DMS 273 treated with DMSO at 0.1 percent for 48 hours (cell line): ENCODE data around the gene DAPK3.
"Not testable (repeated sequence)": the region's sequence is repeated elsewhere in the genome, so short reads cannot be mapped to it uniquely, and the experiment has no call there.

Experiments used
- DNase-seq: peaks from one replicate; lab custom pipeline; 2025; lab: John Stamatoyannopoulos, UW

Gene DAPK3

GRCh38 chr19:3978145-3978544 is 7.2 kb upstream of the DAPK3 start:
- DNase-seq = no peak

GRCh38 chr19:3977242-3978143 is 6.6 kb upstream of the DAPK3 start:
- no peak for DNase-seq

- DNase-seq = no peak
Observed at GRCh38 chr19:3976495-3977241, 5.8 kb upstream of the DAPK3 start.

- DNase-seq = no peak
Observed at GRCh38 chr19:3975637-3976087, 4.8 kb upstream of the DAPK3 start.

GRCh38 chr19:3975144-3975543 is 4.2 kb upstream of the DAPK3 start:
- DNase-seq = no peak

GRCh38 chr19:3970313-3970807 is 539 bp downstream of the DAPK3 start:
- DNase-seq = no peak

- DNase-seq = no peak
Observed at GRCh38 chr19:3969435-3970312, 1.2 kb downstream of the DAPK3 start.

- DNase-seq = peak; percentile 67
Observed at GRCh38 chr19:3968556-3969434, 2.1 kb downstream of the DAPK3 start.

- not testable (repeated sequence) for DNase-seq
Observed at GRCh38 chr19:3967983-3968382, 2.9 kb downstream of the DAPK3 start.

GRCh38 chr19:3966051-3967017 is 4.6 kb downstream of the DAPK3 start:
- no peak for DNase-seq

- DNase-seq = no peak
Observed at GRCh38 chr19:3964256-3965194, 6.4 kb downstream of the DAPK3 start.

GRCh38 chr19:3963458-3964255 is 7.2 kb downstream of the DAPK3 start:
- DNase-seq = no peak

- DNase-seq = no peak
Observed at GRCh38 chr19:3961007-3961406, 9.9 kb downstream of the DAPK3 start.

GRCh38 chr19:3959766-3960131 is 11.2 kb downstream of the DAPK3 start:
- DNase-seq = no peak

GRCh38 chr19:3958836-3959765 is 11.8 kb downstream of the DAPK3 start:
- DNase-seq = no peak

GRCh38 chr19:3955688-3956087 is 15.2 kb downstream of the DAPK3 start:
- no peak for DNase-seq

GRCh38 chr19:3955276-3955675 is 15.6 kb downstream of the DAPK3 start:
- not testable (repeated sequence) for DNase-seq
